Stimulated activated CD4-positive, alpha-beta T cell treated with anti-CD3 and anti-CD28 coated beads, TNF-alpha, amount 100 ng/mL, for 48 hours (primary cell): ENCODE measurements around the gene PKHD1.

ENCODE experiments used
- DNase-seq, 3 donors: peaks; one replicate each; pipeline ENCODE4 v3.0.0-alpha.2; 2020; ENCODE audit warnings: low read depth in 3 of 3

PKHD1 gene

GRCh38 chr6:52046456-52046855 is 41.0 kb downstream of the PKHD1 start:
- DNase-seq, result no peak

- DNase-seq, result no peak
Measured at GRCh38 chr6:52045481-52045880, 41.9 kb downstream of the PKHD1 start.

- DNase-seq, result no peak
Measured at GRCh38 chr6:52045033-52045432, 42.4 kb downstream of the PKHD1 start.

GRCh38 chr6:52042141-52042885 is 45.1 kb downstream of the PKHD1 start:
- DNase-seq, result no peak

- no peak for DNase-seq
Measured at GRCh38 chr6:52041134-52041533, 46.3 kb downstream of the PKHD1 start.

- DNase-seq, result no peak
Measured at GRCh38 chr6:52027699-52028098, 59.7 kb downstream of the PKHD1 start.

- DNase-seq, result no peak
Measured at GRCh38 chr6:52024451-52025068, 62.9 kb downstream of the PKHD1 start.

- DNase-seq, result no peak
Measured at GRCh38 chr6:52022675-52023074, 64.7 kb downstream of the PKHD1 start.

- DNase-seq, result no peak
Measured at GRCh38 chr6:52020945-52021570, 66.4 kb downstream of the PKHD1 start.

GRCh38 chr6:52019881-52020280 is 67.5 kb downstream of the PKHD1 start:
- DNase-seq, result no peak

- no peak for DNase-seq
Measured at GRCh38 chr6:52019092-52019491, 68.3 kb downstream of the PKHD1 start.

- no peak for DNase-seq
Measured at GRCh38 chr6:52016915-52017748, 70.3 kb downstream of the PKHD1 start.

GRCh38 chr6:52015953-52016352 is 71.5 kb downstream of the PKHD1 start:
- no peak for DNase-seq

GRCh38 chr6:52014391-52014790 is 73.0 kb downstream of the PKHD1 start:
- no peak for DNase-seq

GRCh38 chr6:52013035-52013434 is 74.4 kb downstream of the PKHD1 start:
- no peak for DNase-seq

- DNase-seq, result no peak
Measured at GRCh38 chr6:52012582-52012981, 74.8 kb downstream of the PKHD1 start.

- no peak for DNase-seq
Measured at GRCh38 chr6:52010806-52011205, 76.6 kb downstream of the PKHD1 start.

- no peak for DNase-seq
Measured at GRCh38 chr6:52010145-52010544, 77.3 kb downstream of the PKHD1 start.

GRCh38 chr6:52009466-52010140 is 77.8 kb downstream of the PKHD1 start:
- no peak for DNase-seq

- no peak for DNase-seq
Measured at GRCh38 chr6:52000064-52000463, 87.3 kb downstream of the PKHD1 start.

GRCh38 chr6:51996296-51996947 is 91.0 kb downstream of the PKHD1 start:
- no peak for DNase-seq
